ENCODE measurements around the gene PKP4.
"Not testable (repeated sequence)": the region's sequence is repeated elsewhere in the genome, so short reads cannot be mapped to it uniquely, and the experiment has no call there.

The PKP4 gene

DNA sequence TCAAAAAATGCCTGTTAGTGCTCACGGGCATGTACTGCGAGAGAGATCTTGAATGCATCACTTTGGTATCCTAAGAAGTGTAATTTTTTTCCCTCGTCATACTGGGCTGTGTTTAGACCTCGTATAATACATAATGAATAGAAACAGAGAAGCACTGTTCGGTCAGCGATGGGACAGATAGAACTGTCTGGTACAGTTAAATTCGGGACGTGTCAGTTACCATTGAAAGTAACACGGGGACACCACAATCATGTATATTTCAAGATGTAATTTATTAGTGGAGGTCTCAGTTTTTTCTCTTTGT lies 1.8 kb downstream of the PKP4 start:
- peak overlapping the region; percentile 78 for H3K4me3 ChIP-seq (replicated peaks; ENCODE audit: low read depth, low read length)
- TF ChIP-seq, protein P1, sequence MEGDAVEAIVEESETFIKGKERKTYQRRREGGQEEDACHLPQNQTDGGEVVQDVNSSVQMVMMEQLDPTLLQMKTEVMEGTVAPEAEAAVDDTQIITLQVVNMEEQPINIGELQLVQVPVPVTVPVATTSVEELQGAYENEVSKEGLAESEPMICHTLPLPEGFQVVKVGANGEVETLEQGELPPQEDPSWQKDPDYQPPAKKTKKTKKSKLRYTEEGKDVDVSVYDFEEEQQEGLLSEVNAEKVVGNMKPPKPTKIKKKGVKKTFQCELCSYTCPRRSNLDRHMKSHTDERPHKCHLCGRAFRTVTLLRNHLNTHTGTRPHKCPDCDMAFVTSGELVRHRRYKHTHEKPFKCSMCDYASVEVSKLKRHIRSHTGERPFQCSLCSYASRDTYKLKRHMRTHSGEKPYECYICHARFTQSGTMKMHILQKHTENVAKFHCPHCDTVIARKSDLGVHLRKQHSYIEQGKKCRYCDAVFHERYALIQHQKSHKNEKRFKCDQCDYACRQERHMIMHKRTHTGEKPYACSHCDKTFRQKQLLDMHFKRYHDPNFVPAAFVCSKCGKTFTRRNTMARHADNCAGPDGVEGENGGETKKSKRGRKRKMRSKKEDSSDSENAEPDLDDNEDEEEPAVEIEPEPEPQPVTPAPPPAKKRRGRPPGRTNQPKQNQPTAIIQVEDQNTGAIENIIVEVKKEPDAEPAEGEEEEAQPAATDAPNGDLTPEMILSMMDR (IDR thresholded peaks at IDR 0.05; ENCODE audit: low read depth, low read length, missing control alignments) = no peak
- no peak for DNase-seq (ENCODE audit: extremely low read depth, low read depth)

DNA sequence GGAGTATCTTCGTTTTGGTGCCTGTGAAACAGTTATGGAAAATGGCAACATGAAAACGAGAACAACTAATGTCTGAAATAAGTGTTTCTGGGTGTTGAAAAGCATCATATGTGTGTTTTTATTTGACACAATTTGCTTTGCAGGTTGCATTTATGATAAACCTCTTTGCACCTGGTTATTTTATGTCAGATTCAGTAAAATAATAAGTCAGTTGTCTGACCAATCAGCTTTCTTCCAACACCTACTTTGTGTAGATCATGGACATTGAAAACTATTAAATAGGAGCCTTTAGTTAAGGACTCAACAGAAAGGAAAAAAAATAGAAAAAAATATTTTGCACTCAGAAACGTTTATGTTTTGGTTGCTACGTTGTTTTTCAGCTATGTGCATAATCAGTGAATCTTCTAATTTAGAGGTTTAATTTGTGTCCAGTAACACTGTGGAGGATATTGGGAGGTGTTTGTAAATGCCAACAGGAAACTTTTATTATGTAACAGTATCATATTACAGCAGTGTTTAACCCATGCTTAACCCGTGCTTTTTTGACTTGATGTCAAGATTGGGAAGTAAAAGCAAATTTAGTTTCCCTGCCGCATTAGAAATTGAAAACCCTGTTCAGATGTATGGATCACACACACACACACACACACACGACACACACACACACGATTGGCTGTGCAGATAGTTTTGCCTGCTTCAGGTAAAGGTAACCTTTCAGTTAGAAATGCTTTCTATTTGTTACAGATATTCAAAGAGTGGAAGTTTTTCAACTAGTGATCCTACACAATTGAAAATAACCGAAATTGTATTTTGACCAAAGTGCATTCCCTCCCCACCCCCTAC lies 2.6 kb downstream of the PKP4 start:
- peak overlapping the region; percentile 78; the same call in 1 of the 2 replicates for H3K4me3 ChIP-seq (replicated peaks; ENCODE audit: low read depth, low read length)
- TF ChIP-seq, protein P1 (IDR thresholded peaks at IDR 0.05; ENCODE audit: low read depth, low read length, missing control alignments) = no peak
- no peak for DNase-seq (ENCODE audit: extremely low read depth, low read depth)

DNA sequence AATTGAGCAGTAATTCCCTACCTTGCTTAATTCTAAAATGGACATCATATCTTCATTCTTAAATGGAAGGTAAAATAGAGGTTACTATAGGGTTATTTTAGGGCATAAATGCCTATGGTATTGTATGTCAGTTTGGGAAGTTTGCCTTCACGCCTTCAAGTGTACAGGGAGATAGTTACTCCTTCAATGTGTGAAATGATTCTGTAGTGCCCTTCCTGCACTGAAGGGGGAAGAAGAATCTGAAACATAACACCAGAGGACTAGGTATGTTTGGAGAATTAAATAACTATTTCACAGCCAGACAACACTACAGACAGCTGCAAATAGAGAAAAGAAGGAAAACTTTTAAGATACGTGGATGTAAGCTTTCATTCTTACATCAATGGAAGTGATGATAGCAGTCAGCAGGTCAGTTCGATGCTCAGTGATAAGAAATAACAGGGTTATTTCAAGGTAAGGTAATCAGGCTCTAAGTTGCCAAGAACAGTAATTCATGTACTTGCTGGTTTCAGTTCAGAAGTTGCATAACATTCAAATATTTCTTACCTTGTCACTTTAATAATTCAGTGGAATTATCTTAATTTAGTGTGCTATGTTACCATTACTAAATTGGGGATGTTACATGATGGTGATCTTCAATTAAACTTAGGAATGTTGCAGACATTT lies 4.0 kb downstream of the PKP4 start:
- no peak overlapping the region for H3K4me3 ChIP-seq (replicated peaks; ENCODE audit: low read depth, low read length)
- TF ChIP-seq, protein P1 (IDR thresholded peaks at IDR 0.05; ENCODE audit: low read depth, low read length, missing control alignments) = no peak
- DNase-seq (ENCODE audit: extremely low read depth, low read depth) = no peak

DNA sequence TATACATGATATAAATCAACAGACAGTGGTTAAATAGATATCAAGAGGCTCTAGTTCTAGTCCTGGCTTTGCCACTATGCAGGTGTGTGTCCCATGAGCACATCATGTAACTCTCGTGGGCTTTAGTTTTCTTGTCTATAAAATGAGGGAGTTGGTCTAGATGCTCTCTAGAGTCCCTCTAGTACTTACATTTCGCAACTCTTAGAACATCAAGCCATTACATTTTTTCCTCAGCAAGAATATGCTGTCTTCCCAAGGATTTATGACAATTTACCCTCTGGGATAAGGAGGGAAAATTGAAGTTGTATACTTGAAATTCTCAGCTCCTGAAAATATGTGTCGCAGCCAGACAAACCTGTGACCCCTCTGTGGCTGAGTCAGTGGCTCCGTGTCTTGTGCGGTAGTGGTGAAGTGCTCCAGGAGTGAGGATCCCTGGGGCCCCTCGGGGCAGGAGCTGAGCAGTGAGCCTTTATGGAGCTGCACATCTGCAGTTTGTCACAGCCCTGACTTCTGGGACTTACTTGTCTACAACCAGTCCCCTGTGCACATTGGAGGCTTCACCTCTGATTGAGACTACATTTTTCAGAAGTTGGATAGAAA lies 6.8 kb downstream of the PKP4 start:
- no peak for DNase-seq (ENCODE audit: extremely low read depth, low read depth)
- H3K4me3 ChIP-seq (replicated peaks; ENCODE audit: low read depth, low read length) = no peak overlapping the region
- TF ChIP-seq, protein P1 (IDR thresholded peaks at IDR 0.05; ENCODE audit: low read depth, low read length, missing control alignments) = no peak

DNA sequence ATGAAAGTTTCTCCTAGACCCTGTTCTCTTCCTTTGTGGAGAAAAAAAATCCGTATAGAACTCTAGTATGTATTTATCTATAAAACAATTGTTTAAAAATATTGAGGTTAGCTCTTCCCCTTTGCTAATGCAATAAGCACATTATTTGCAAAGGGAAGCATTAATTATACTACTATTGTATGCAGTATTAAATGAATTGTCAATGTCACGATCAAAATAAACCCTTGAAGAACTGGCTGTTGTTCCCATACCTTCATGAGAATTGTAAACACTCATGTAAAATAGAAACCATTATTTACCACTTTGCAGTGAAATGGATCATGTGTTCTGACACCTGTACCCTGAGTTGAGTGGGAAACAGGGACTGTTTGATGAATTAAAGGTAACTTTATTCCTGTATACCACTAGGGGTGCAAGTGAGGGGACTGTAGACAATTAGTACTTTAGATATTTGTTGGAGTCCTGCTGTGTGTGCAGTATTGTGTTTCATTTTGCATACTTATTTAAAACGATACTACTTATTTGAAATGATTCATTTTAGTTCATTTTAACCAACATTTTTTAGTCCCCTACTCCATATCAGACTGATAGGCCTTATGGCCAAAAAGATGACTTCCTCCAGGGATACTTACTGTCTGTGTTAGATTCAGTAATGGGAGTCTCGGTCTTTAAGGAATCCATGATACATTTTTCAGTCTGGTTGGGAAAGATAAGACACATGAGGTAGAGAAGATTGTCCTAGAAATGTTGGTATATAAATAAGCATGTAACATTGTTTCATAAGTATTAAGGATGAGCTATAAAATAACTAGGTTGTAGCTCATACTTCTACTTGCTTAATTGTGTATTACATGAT lies 7.9 kb downstream of the PKP4 start:
- TF ChIP-seq, protein P1 (IDR thresholded peaks at IDR 0.05; ENCODE audit: low read depth, low read length, missing control alignments) = peak; percentile 46
- H3K4me3 ChIP-seq (replicated peaks; ENCODE audit: low read depth, low read length) = no peak overlapping the region
- DNase-seq (ENCODE audit: extremely low read depth, low read depth) = no peak

DNA sequence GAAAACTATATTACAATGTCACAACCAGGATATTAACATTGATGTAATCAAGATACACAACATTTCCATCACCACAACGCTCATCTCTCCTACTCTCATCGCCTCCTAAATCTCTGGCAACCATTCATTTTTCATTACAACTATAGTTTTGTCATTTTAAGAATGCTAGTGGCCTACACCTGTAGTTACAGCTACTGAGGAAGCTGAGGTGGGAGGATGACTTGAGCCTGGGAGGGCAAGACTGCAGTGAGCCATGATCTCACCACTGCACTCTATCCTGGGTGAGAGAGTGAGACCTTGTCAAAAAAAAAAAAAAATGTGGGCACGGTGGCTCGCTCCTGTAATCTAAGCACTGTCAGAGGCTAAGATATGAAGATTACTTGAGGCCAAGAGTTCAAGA lies 10.5 kb downstream of the PKP4 start:
- no peak overlapping the region for H3K4me3 ChIP-seq (replicated peaks; ENCODE audit: low read depth, low read length)
- DNase-seq (ENCODE audit: extremely low read depth, low read depth) = no peak
- TF ChIP-seq, protein P1 (IDR thresholded peaks at IDR 0.05; ENCODE audit: low read depth, low read length, missing control alignments) = no peak

DNA sequence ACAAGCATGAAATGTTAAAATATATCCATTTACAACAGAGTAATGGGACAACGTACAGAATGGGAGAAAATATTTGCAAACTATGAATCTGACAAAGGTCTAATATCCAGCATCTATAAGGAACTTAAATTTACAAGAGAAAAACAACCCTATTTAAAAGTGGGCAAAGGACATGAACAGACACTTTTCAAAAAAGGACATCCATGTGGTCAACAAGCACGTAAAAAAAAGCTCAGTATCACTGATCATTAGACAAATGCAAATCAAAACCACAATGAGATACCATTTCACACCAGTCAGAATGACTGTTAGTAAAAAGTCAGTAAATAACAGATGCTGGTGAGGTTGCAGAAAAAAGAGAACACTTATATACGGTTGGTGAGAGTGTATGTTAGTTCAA lies 16.1 kb downstream of the PKP4 start:
- not testable (repeated sequence) for DNase-seq (ENCODE audit: extremely low read depth, low read depth); H3K4me3 ChIP-seq (replicated peaks; ENCODE audit: low read depth, low read length)

DNA sequence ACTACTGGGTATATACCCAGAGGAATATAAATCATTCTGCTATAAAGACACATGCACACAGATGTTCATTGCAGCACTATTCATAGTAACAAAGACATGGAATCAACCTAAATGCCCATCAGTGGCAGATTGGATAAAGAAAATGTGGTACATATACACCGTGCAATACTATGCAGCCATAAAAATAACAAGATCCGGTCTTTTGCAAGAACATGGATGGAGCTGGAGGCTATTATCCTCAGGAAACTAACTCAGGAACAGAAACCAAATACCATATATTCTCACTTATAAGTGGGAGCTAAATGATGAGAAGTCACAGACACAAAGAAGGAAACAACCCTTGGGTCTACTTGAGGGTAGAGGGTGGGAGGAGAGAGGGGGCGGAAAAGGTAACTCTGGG lies 16.5 kb downstream of the PKP4 start:
- not testable (repeated sequence) for DNase-seq (ENCODE audit: extremely low read depth, low read depth)

More for the DNA sequence above, 16.5 kb downstream of the PKP4 start:
- H3K4me3 ChIP-seq (replicated peaks; ENCODE audit: low read depth, low read length) = not testable (repeated sequence)
